GM11168 (cell line): ENCODE measurements around the gene RAI2.

Experiments
- in situ Hi-C: fragments of 300-500 bp; cut with MboI; formaldehyde crosslinking; loops from one replicate; pipeline ENCODE4 v1.12.0; 2022; ENCODE audit warnings: low sequenced_read_pairs; ENCODE audit not compliant: unreplicated experiment

The RAI2 gene

DNA sequence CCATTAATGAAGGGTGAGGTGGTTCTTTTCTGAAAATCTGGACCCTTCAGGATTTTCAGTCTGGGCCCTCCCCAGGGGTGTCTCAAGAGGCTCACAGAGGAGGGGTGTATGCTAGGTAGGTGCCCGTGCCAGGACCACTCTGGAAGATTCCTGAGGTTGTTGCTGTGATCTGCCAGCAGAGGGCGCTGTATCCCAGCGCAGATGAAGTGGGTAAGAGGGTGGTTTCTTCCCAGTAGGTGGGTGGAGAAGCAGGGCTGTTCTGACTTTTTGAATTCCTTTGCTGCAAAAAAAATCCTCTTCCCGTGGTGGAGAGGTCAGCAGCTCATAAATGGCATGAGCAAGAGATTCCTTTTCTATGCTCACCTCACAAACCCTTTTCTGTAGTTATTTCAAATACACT is 72.7 kb downstream of the RAI2 start:
- in situ Hi-C loops, result loop anchor here (25.0 kb wide), 1 partner anchor 599 kb away; no protein-coding TSS in a partner anchor

DNA sequence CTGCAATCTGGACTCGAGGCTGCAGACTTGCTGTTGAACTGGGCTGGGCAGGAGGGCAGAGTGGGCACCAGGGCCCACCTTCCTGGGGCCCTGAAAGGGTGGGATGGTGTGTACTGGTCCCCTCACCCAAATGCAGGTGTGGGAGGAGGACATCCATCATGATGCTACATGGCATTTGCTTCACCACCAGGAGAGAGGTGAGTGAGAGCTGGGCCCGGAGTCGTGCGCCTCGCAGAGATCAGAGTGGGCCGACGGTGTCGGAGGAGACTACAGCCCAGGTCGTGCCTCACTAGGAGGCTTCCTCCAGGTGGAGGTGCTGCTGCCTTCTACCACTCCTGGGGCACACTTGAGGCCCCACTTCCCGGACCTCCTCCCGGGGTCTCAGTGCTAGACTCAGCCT is 73.5 kb downstream of the RAI2 start:
- in situ Hi-C loops, result loop anchor here (25.0 kb wide), 1 partner anchor 600 kb away; no protein-coding TSS in a partner anchor

DNA sequence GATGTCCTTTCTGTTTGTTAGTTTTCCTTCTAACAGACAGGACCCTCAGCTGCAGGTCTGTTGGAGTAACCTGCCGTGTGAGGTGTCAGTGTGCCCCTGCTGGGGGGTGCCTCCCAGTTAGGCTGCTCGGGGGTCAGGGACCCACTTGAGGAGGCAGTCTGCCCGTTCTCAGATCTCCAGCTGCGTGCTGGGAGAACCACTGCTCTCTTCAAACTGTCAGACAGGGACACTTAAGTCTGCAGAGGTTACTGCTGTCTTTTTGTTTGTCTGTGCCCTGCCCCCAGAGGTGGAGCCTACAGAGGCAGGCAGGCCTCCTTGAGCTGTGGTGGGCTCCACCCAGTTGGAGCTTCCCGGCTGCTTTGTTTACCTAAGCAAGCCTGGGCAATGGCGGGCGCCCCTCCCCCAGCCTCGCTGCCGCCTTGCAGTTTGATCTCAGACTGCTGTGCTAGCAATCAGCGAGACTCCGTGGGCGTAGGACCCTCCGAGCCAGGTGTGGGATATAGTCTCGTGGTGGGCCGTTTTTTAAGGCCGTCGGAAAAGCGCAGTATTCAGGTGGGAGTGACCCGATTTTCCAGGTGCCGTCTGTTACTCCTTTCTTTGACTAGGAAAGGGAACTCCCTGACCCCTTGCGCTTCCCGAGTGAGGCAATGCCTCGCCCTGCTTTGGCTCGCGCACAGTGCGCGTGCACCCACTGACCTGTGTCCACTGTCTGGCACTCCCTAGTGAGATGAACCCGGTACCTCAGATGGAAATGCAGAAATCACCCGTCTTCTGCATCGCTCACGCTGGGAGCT is 74.3 kb downstream of the RAI2 start:
- in situ Hi-C loops, result loop anchor here (25.0 kb wide), 1 partner anchor 601 kb away; no protein-coding TSS in a partner anchor

GRCh38 chrX:17779434-17779833 is 81.7 kb downstream of the RAI2 start:
- in situ Hi-C loops, result loop anchor here (25.0 kb wide), 1 partner anchor 608 kb away; no protein-coding TSS in a partner anchor

DNA sequence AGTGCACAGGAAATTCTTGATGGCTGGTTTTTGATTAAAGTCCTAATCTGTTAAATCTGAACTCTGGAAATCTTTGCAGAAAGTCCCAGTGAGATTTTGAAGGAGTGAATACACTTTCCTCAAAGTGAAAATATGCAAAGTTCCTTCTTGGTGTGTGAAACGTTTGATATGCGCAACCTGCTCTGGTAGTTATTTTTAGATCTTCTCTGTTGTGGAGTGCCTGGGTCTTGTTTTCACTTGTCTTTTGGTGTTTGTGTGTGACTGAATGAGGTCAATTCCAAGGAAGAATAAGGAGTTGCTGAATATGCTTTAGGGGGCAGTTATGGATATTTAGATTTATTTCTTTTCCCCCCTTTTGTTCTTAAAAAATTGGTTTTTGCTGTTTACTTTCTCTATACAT is 82.1 kb downstream of the RAI2 start:
- in situ Hi-C loops, result loop anchor here (25.0 kb wide), 1 partner anchor 608 kb away; no protein-coding TSS in a partner anchor

GRCh38 chrX:17774053-17774452 is 87.0 kb downstream of the RAI2 start:
- in situ Hi-C loops, result no loop called here

DNA sequence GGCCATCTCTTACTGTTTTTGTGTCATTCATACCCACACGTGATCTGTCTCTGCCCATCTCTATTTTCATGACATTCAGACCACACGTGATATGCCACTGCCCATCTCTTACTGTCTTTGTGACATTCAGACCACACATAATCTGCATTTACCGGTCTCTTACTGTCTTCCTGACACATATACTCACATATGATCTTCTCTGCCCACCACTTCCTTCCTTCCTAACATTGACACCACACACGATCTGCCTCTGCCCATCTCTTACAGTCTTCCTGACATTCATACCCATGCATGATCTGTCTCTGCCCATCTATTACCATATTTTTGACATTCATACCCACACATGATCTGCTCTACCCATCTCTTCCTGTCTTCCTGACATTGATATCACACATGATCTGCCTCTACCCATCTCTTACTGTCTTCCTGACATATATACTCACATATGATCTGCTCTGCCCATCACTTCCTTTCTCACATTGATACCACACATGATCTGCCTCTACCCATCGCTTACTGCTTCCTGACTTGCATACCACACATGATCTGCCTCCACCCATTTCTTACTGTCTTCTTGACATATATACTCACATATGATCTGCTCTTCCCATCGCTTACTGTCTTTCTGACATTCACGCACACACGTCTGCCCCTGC is 87.7 kb downstream of the RAI2 start:
- in situ Hi-C loops, result no loop called here

DNA sequence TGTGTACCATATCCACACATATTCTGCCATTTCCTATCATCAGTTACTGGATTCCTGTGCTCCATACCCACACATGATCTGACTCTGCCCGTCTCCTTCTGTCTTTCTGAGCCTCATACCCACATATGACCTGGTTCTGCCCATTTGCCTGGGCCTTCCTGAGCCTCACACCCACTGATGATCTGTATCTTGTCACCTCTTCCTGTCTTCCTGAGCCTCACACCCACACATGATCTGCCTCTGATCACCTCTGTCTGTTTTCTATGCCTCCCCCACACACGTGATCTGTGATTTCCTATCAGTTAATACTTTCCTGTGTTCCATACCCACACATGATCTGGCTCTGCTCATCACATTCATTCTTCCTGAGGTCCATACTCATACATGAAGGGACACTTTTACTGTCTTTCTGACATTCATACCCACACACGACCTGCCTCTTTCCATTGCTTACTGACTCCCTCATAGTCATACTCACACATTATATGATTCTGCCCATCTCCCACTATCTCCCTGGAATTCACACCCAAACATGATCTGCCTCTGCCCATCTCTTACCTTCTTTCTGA is 91.3 kb downstream of the RAI2 start:
- in situ Hi-C loops, result no loop called here

DNA sequence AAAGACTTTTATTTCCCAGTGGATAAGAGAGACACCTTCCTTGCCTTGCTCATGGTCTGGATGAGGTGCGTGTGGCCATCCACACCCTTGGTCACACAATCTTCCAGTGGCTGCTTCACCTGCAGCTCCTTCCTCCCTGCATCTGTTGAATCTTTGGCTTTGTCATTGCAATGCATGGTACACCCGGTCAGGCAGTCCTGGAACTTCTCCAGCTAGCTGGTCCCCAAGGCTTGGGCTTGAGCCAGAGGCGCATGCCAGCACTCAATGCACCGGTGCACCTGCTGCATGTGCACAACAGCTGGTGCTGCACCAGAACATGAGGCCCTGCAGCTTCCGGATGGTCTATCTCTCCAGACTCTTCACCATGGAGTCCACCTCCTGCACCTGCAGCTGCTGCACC is 92.1 kb downstream of the RAI2 start:
- in situ Hi-C loops, result no loop called here

- in situ Hi-C loops, result no loop called here
These were observed 93.4 kb downstream of the RAI2 start for GRCh38 chrX:17767734-17768133.

GRCh38 chrX:17759990-17760389 is 101.1 kb downstream of the RAI2 start:
- in situ Hi-C loops, result no loop called here

DNA sequence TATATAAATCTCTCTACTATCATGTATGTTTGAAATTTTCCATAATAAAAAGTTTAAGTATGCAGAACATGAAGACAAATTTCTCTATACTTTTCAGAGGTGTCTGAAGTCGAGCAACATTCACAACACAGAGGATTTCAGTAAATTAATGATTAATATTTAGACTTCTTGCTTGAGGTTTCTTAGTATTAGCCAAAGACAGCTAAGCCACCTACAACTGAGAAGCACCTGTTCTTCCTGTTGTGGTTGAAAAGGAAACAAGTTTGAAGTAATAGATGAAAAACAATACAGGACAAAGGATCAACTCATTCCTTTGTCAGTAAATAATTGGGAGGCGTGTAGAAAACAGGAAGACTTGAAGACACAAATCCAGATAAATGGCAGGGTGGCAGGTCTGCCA is 102.7 kb downstream of the RAI2 start:
- in situ Hi-C loops, result no loop called here

- in situ Hi-C loops, result no loop called here
These were observed 110.7 kb downstream of the RAI2 start for GRCh38 chrX:17750436-17750835.
